SK-N-MC (cell line): ENCODE measurements around the gene EFS.

Experiments
- EZH2 ChIP-seq: fragments of 200-600 bp; sonication (generic); IDR thresholded peaks from one replicate; pipeline ENCODE4 v1.6.1; 2017; ENCODE audit warnings: antibody characterized with exemption
- POLR2AphosphoS5 ChIP-seq: IDR thresholded peaks from 2 replicates; pipeline ENCODE4 v1.6.1; 2012; ENCODE audit warnings: mild to moderate bottlenecking, low read depth, low read length, borderline replicate concordance

- TF ChIP-seq POLR2AphosphoS5 (no peak), EZH2 (no peak)
Measured at GRCh38 chr14:23357261-23357660, 7.7 kb downstream of the EFS start.
